Lung (tissue), 12 donors: Measurements from ENCODE around the gene FAP. TPM values are rescaled to one million over a fixed set of nuclear protein-coding genes. Genes with fewer than 3 reads are reported as not detected.

Experiments used
- ATAC-seq: fragments of 200-7000 bp; cut with Tn5 transposase; one replicate; pipeline ENCODE4 v1.9.1; 2020; ENCODE audit warnings: moderate number of reproducible peaks; ENCODE audit not compliant: insufficient read depth, low FRiP score
- DNase-seq, 3 donors: peaks; one replicate each; pipeline ENCODE4 v3.0.0-alpha.2; 2013 to 2017
- H3K27ac ChIP-seq, 2 donors: one replicate each; pipeline ENCODE4 v1.5.1; 2013; ENCODE audit warnings: mild to moderate bottlenecking in 2 of 2, moderate library complexity in 2 of 2, control low read depth in 1 of 2, inconsistent platforms in 1 of 2, low read depth in 1 of 2, low read length in 1 of 2
- H3K27me3 ChIP-seq, 3 donors: one replicate each; pipeline ENCODE4 v1.5.1; 2013; ENCODE audit warnings: low read length in 2 of 3; ENCODE audit not compliant: control insufficient read depth in 3 of 3, insufficient read depth in 3 of 3
- H3K36me3 ChIP-seq, 4 donors: one replicate each; pipeline ENCODE4 v1.5.1; 2013; ENCODE audit warnings: low read length in 4 of 4, mild to moderate bottlenecking in 1 of 4, moderate library complexity in 1 of 4; ENCODE audit not compliant: control insufficient read depth in 4 of 4, insufficient read depth in 4 of 4
- H3K4me1 ChIP-seq, 5 donors: one replicate each; pipeline ENCODE4 v1.5.1; 2013; ENCODE audit warnings: low read length in 5 of 5, mild to moderate bottlenecking in 2 of 5, moderate library complexity in 1 of 5; ENCODE audit not compliant: control insufficient read depth in 5 of 5, insufficient read depth in 5 of 5
- H3K4me3 ChIP-seq: one replicate; pipeline ENCODE4 v1.5.1; 2013; ENCODE audit warnings: mild to moderate bottlenecking, control low read depth, moderate library complexity
- H3K9ac ChIP-seq, 2 donors: one replicate each; pipeline ENCODE4 v1.5.1; 2013; ENCODE audit warnings: low read length in 2 of 2, control low read depth in 1 of 2; ENCODE audit not compliant: insufficient read depth in 1 of 2
- H3K9me3 ChIP-seq, 4 donors: one replicate each; pipeline ENCODE4 v1.5.1; 2013; ENCODE audit warnings: low read length in 3 of 4, mild to moderate bottlenecking in 1 of 4, moderate library complexity in 1 of 4; ENCODE audit not compliant: control insufficient read depth in 4 of 4, insufficient read depth in 3 of 4
- CTCF ChIP-seq: IDR thresholded peaks from 2 replicates; pipeline ENCODE4 v1.5.1; 2012; ENCODE audit warnings: mild to moderate bottlenecking; ENCODE audit errors: control extremely low read depth, extremely low read depth
- WGBS, 2 donors: extraction: QIAGEN DNeasy Blood & Tissue Kit; methylation state at CpG; one replicate each; pipeline ENCODE4 v1.1.7; 2013; 5-methylcytosine and 5-hydroxymethylcytosine counted together
- polyA plus RNA-seq, 2 donors: library from polyadenylated mRNA; stranded (reverse); fragments of 200-250 nt; gene quantifications; one replicate each; pipeline ENCODE4 v1.2.1, GENCODE V29; 2013
- total RNA-seq, 2 donors: library from RNA; depleted of rRNA in 1 of 2; stranded (reverse); fragments of >200 nt in 1 of 2; gene quantifications; one replicate each; pipeline ENCODE4 v1.2.1, GENCODE V29; 2014 to 2021
- donor health status: control.
- donor health status: control.
- donor health status: Bipolar disorder and iron deficiency.
- donor health status: healthy.
- donor health status: DM: yes; HTN: yes; CAD: no.

Gene FAP
- total and polyA plus RNA-seq, 4 donors: 1.8 to 24.6 (median 4.8) TPM

DNA sequence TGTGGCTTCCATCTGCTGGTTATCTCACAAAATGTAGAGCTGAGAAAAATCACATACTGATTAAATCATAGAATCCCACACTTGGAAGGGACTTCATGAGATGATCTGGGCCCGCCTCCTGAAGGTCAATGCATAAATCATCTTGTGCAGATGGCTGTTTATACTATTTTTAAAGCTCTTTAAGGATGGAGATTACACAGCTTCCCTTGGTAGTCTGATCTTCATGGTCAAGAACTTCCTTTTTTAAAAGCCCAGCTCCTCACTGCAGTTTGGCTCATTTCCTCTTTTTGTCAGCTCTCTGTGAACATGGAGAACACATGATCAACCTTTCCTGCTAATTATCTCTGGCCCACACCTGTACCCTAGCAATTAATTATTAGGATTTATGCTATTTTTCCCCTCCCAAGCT is 117.1 kb downstream of the FAP start:
- Histone ChIP-seq H3K36me3 (no peaks in the 10 kb centered on the region), H3K9me3 (no peaks in the 10 kb centered on the region), H3K9ac (no peak overlapping the region), H3K4me1 (peaks cover 0 to 8% (median 0%) of the 10 kb centered on the region in 5 donors), H3K27ac (no peak overlapping the region), H3K27me3 (no peaks in the 10 kb centered on the region), H3K4me3 (no peak overlapping the region)
- 12 to 45% methylated on average over 1 of the region's 1 CpG for WGBS, 2 donors
- no peak for ATAC-seq
- TF ChIP-seq CTCF: no peak
- DNase-seq: peak in 2 of 3 donors; percentile 15 to 54

- Histone ChIP-seq H3K27ac (no peak overlapping the region), H3K9ac (no peak overlapping the region), H3K9me3 (no peaks in the 10 kb centered on the region), H3K36me3 (no peaks in the 10 kb centered on the region), H3K27me3 (no peaks in the 10 kb centered on the region), H3K4me3 (no peak overlapping the region), H3K4me1 (peaks cover 0 to 8% (median 0%) of the 10 kb centered on the region in 5 donors)
- TF ChIP-seq CTCF: no peak
- DNase-seq (no peak), ATAC-seq (no peak)
- WGBS, 2 donors: 85 to 88% methylated on average over 2 of the region's 2 CpGs
Observed at GRCh38 chr2:162125138-162125537, 118.1 kb downstream of the FAP start.

GRCh38 chr2:162123806-162124758 is 119.2 kb downstream of the FAP start:
- Histone ChIP-seq H3K9ac (no peak overlapping the region), H3K4me1 (peaks cover 0 to 8% (median 0%) of the 10 kb centered on the region in 5 donors), H3K27ac (peak overlapping the region in 1 of 2 donors; percentile 31), H3K27me3 (no peaks in the 10 kb centered on the region), H3K36me3 (no peaks in the 10 kb centered on the region), H3K4me3 (no peak overlapping the region), H3K9me3 (no peaks in the 10 kb centered on the region)
- no peak for ATAC-seq
- WGBS, 2 donors: 36 to 44% methylated on average over 9 of the region's 9 CpGs
- peak in 2 of 3 donors; percentile 75 to 81 for DNase-seq
- TF ChIP-seq CTCF: peak; percentile 57

Other genes starting within 250 kb of the FAP start
- 10 to 100 TPM; 27.7 to 51.6 TPM for gene DPP4, start 169.2 kb downstream of the FAP start, total RNA-seq
- gene DPP4, start 169.2 kb downstream of the FAP start, polyA plus RNA-seq: 10 to 100 TPM in 1 of 2 donors, 1 to 10 TPM in 1; 7.2 to 14.9 TPM
- not detected for gene GCG, start 91.2 kb downstream of the FAP start, total RNA-seq
- gene GCG, start 91.2 kb downstream of the FAP start, polyA plus RNA-seq: under 1 TPM in 1 of 2 donors, not detected in 1; 0.14 TPM
- gene IFIH1, start 75.2 kb upstream of the FAP start, total RNA-seq: 10 to 100 TPM; 21.5 to 26.1 TPM
- 10 to 100 TPM in 1 of 2 donors, 1 to 10 TPM in 1; 9.4 to 18.7 TPM for gene IFIH1, start 75.2 kb upstream of the FAP start, polyA plus RNA-seq
- 10 to 100 TPM; 38.7 to 74.6 TPM for gene GCA, start 100.7 kb upstream of the FAP start, total RNA-seq
- 100 to 1,000 TPM in 1 of 2 donors, 10 to 100 TPM in 1; 34.1 to 220 TPM for gene GCA, start 100.7 kb upstream of the FAP start, polyA plus RNA-seq